CD14-positive monocyte (primary cell): ENCODE measurements around the gene NDFIP2. TPM values are rescaled to one million over a fixed set of nuclear protein-coding genes. Genes with fewer than 3 reads are reported as not detected.

Experiments
- DNase-seq, 3 donors: peaks; one replicate each; pipeline ENCODE4 v3.0.0-alpha.2; 2011 to 2022
- H2AFZ ChIP-seq: 2 replicates; pipeline ENCODE4 v1.6.0; 2012; ENCODE audit warnings: mild to moderate bottlenecking, low read depth, low read length, inconsistent platforms; ENCODE audit not compliant: insufficient read depth, poor library complexity, severe bottlenecking
- H3K27ac ChIP-seq, 2 donors: 1 replicate in 1 of 2; 2 replicates in 1 of 2; pipeline ENCODE4 v1.5.1; 2012 to 2013; ENCODE audit warnings: low read length in 2 of 2, control low read depth in 1 of 2, inconsistent platforms in 1 of 2, low read depth in 1 of 2, mild to moderate bottlenecking in 1 of 2
- H3K27me3 ChIP-seq, 2 donors: one replicate each; pipeline versions ENCODE4 v1.6.0 to v1.6.1; 2011 to 2013; ENCODE audit warnings: low read length in 2 of 2; ENCODE audit not compliant: control insufficient read depth in 2 of 2, insufficient read depth in 2 of 2
- H3K36me3 ChIP-seq, 2 donors: replicated peaks in 1 of 2; 1 replicate in 1 of 2; 2 replicates in 1 of 2; pipeline versions ENCODE4 v1.5.1 to v1.6.1; 2012 to 2013; ENCODE audit warnings: low read length in 2 of 2, control low read depth in 1 of 2, inconsistent platforms in 1 of 2, mild to moderate bottlenecking in 1 of 2; ENCODE audit not compliant: insufficient read depth in 2 of 2, control insufficient read depth in 1 of 2
- H3K4me1 ChIP-seq, 2 donors: 1 replicate in 1 of 2; 2 replicates in 1 of 2; pipeline versions ENCODE4 v1.5.1 to v1.6.1; 2012 to 2013; ENCODE audit warnings: low read length in 2 of 2, control low read depth in 1 of 2, inconsistent platforms in 1 of 2, mild to moderate bottlenecking in 1 of 2, moderate library complexity in 1 of 2; ENCODE audit not compliant: insufficient read depth in 2 of 2, control insufficient read depth in 1 of 2
- H3K4me2 ChIP-seq: replicated peaks from 2 replicates; pipeline ENCODE3; 2012; ENCODE audit warnings: low read length, moderate library complexity, mild to moderate bottlenecking; ENCODE audit not compliant: poor library complexity, severe bottlenecking; ENCODE audit errors: extremely low read depth
- H3K4me3 ChIP-seq, 3 experiments: fragments of 200-600 bp in 1 of 3; sonication (generic) in 1 of 3; replicated peaks in 1 of 3; 1 replicate in 2 of 3; 2 replicates in 1 of 3; pipeline ENCODE4 v1.5.1; 2011 to 2013; ENCODE audit warnings: low read length in 3 of 3, mild to moderate bottlenecking in 3 of 3, control low read depth in 2 of 3, low read depth in 2 of 3, inconsistent platforms in 1 of 3, moderate library complexity in 1 of 3
- H3K79me2 ChIP-seq: 2 replicates; pipeline ENCODE4 v1.6.0; 2012; ENCODE audit warnings: mild to moderate bottlenecking, control low read depth, inconsistent platforms, low read length, moderate library complexity; ENCODE audit not compliant: insufficient read depth
- H3K9ac ChIP-seq: 2 replicates; pipeline ENCODE4 v1.6.0; 2017; ENCODE audit warnings: low read length, mild to moderate bottlenecking; ENCODE audit not compliant: insufficient read depth, poor library complexity, severe bottlenecking
- H3K9me3 ChIP-seq, 2 donors: replicated peaks in 1 of 2; 1 replicate in 1 of 2; 2 replicates in 1 of 2; pipeline versions ENCODE4 v1.5.1 to v1.6.1; 2012 to 2013; ENCODE audit warnings: low read length in 2 of 2, control low read depth in 1 of 2; ENCODE audit not compliant: control insufficient read depth in 1 of 2, insufficient read depth in 1 of 2
- H4K20me1 ChIP-seq: 2 replicates; pipeline ENCODE4 v1.6.0; 2012; ENCODE audit warnings: mild to moderate bottlenecking, low read length, control low read depth, moderate library complexity; ENCODE audit not compliant: insufficient read depth
- H3K27ac Mint-ChIP-seq, 7 donors: one replicate each; pipeline ENCODE4 v1.8.0; 2020; ENCODE audit warnings: mild to moderate bottlenecking in 7 of 7, mixed read lengths in 7 of 7, moderate library complexity in 6 of 7, inconsistent platforms in 2 of 7
- H3K27me3 Mint-ChIP-seq, 3 donors: one replicate each; pipeline ENCODE4 v1.8.0; 2021 to 2022; ENCODE audit warnings: low read depth in 3 of 3, mild to moderate bottlenecking in 3 of 3, mixed read lengths in 3 of 3, moderate library complexity in 3 of 3, inconsistent platforms in 1 of 3
- H3K36me3 Mint-ChIP-seq, 2 donors: one replicate each; pipeline ENCODE4 v1.8.0; 2020; ENCODE audit warnings: mixed read lengths in 2 of 2, inconsistent platforms in 1 of 2, mild to moderate bottlenecking in 1 of 2
- H3K4me1 Mint-ChIP-seq: one replicate; pipeline ENCODE4 v1.8.0; 2020; ENCODE audit warnings: mild to moderate bottlenecking, mixed read lengths
- H3K4me3 Mint-ChIP-seq, 2 donors: one replicate each; pipeline ENCODE4 v1.8.0; 2020; ENCODE audit warnings: mild to moderate bottlenecking in 2 of 2, mixed read lengths in 2 of 2, moderate library complexity in 1 of 2
- H3K9me3 Mint-ChIP-seq, 7 donors: one replicate each; pipeline ENCODE4 v1.8.0; 2020 to 2022; ENCODE audit warnings: mixed read lengths in 7 of 7, mild to moderate bottlenecking in 6 of 7, moderate library complexity in 6 of 7, inconsistent platforms in 2 of 7
- CTCF ChIP-seq: fragments of 200-600 bp; IDR thresholded peaks from one replicate; pipeline ENCODE4 v1.8.0; 2022; ENCODE audit warnings: antibody characterized with exemption, mild to moderate bottlenecking
- WGBS: methylation state at CpG from one replicate; pipeline ENCODE4 v1.1.5; 2013; ENCODE audit warnings: missing lambda C conversion rate; ENCODE audit not compliant: insufficient coverage; 5-methylcytosine and 5-hydroxymethylcytosine counted together
- intact Hi-C, 2 donors: fragments of 100-400 bp; cut with micrococcal nuclease; formaldehyde crosslinking; loops; one replicate each; pipeline versions ENCODE4 v1.15.0 to v1.15.1; 2023
- polyA plus RNA-seq, 3 donors: library from polyadenylated mRNA; depleted of rRNA in 1 of 3; unstranded in 2 of 3; stranded (reverse) in 1 of 3; fragments of 300-500 nt in 2 of 3; fragments of >200 nt in 1 of 3; fragmentation: Illumina TruSeq in 2 of 3; gene quantifications; 1 replicate in 2 of 3; 2 replicates in 1 of 3; pipeline ENCODE4 v1.2.3, GENCODE V29; 2012 to 2021

Gene NDFIP2
- polyA plus RNA-seq, 3 donors = not detected

DNA sequence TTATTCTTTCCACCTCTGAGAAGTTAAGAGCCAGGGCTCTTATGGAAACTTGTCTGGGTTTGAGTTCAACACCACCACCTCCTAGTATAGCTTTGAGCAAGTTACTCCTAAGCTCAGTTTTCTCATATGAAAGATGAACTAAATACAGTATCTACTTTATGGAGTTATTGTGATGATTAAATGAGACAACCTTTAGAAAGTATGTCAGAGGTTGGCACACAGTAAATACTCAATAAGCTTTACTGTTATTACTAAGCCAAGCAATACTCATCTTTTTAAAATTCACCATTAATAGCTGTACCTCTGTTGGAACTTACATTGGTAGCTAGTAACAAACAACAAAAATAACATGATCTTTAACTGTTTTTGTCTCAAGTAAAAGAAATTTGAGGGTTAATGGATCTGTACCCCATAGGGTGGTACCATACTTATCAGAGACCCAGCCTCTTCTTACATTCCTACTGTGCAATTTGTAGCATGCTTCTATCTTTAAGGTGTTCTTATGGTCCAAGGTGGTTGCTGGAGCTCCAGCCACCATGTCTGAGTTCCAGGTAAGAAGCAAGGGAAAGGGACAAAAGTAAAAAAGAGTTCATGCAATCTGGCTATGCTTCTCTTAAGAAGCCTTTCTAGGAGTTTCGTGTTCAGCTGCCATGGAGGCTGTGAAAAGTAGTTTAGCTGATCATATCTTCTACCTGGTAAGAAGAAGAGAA lies 24.1 kb upstream of the NDFIP2 start:
- no peak overlapping the region for H3K27ac Mint-ChIP-seq
- intact Hi-C loops = no loop called here
- DNase-seq = no peak
- H3K36me3 Mint-ChIP-seq = no peaks in the 10 kb centered on the region
- H3K79me2 ChIP-seq = no peaks in the 10 kb centered on the region
- no peak overlapping the region for H2AFZ ChIP-seq
- peaks cover 12 to 29% (median 21%) of the 10 kb centered on the region in 3 donors for H3K27me3 Mint-ChIP-seq
- no peaks in the 10 kb centered on the region for H4K20me1 ChIP-seq
- H3K36me3 ChIP-seq = no peaks in the 10 kb centered on the region
- no peaks in the 10 kb centered on the region for H3K9me3 ChIP-seq
- no peak overlapping the region for H3K4me3 ChIP-seq
- no peak overlapping the region for H3K4me2 ChIP-seq
- peaks cover 0 to 1% (median 0%) of the 10 kb centered on the region in 7 donors for H3K9me3 Mint-ChIP-seq
- H3K9ac ChIP-seq = no peak overlapping the region
- peaks cover 11 to 13% of the 10 kb centered on the region in 2 donors for H3K27me3 ChIP-seq
- no peaks in the 10 kb centered on the region for H3K4me1 ChIP-seq
- no peaks in the 10 kb centered on the region for H3K4me1 Mint-ChIP-seq
- WGBS = no CpG with 5 or more reads among the region's 1 CpG
- no peak overlapping the region for H3K27ac ChIP-seq
- no peak for TF ChIP-seq CTCF
- H3K4me3 Mint-ChIP-seq = no peak overlapping the region

GRCh38 chr13:79457390-79457789 lies 23.6 kb upstream of the NDFIP2 start:
- Mint-ChIP-seq H3K27me3 (peaks cover 12 to 27% (median 20%) of the 10 kb centered on the region in 3 donors), H3K27ac (no peak overlapping the region), H3K9me3 (peaks cover 0 to 1% (median 0%) of the 10 kb centered on the region in 7 donors), H3K4me3 (no peak overlapping the region), H3K4me1 (no peaks in the 10 kb centered on the region), H3K36me3 (no peaks in the 10 kb centered on the region)
- intact Hi-C loops = no loop called here
- Histone ChIP-seq H3K9ac (no peak overlapping the region), H3K4me2 (no peak overlapping the region), H3K27ac (no peak overlapping the region), H3K9me3 (no peaks in the 10 kb centered on the region), H3K27me3 (peaks cover 8 to 9% of the 10 kb centered on the region in 2 donors), H3K79me2 (no peaks in the 10 kb centered on the region), H3K4me1 (no peaks in the 10 kb centered on the region), H3K4me3 (no peak overlapping the region), H4K20me1 (no peaks in the 10 kb centered on the region), H3K36me3 (no peaks in the 10 kb centered on the region), H2AFZ (no peak overlapping the region)
- WGBS = no CpG with 5 or more reads among the region's 1 CpG
- no peak for TF ChIP-seq CTCF
- DNase-seq = no peak
